GM19240 (cell line): Measurements from ENCODE around the gene MITF.

Experiments
- DNase-seq: peaks from one replicate; pipeline ENCODE4 v3.0.0; 2011; ENCODE audit warnings: low spot score; ENCODE audit not compliant: insufficient read length

MITF gene

GRCh38 chr3:69959581-69959980 lies 220.3 kb downstream of the MITF start:
- DNase-seq = no peak

DNA sequence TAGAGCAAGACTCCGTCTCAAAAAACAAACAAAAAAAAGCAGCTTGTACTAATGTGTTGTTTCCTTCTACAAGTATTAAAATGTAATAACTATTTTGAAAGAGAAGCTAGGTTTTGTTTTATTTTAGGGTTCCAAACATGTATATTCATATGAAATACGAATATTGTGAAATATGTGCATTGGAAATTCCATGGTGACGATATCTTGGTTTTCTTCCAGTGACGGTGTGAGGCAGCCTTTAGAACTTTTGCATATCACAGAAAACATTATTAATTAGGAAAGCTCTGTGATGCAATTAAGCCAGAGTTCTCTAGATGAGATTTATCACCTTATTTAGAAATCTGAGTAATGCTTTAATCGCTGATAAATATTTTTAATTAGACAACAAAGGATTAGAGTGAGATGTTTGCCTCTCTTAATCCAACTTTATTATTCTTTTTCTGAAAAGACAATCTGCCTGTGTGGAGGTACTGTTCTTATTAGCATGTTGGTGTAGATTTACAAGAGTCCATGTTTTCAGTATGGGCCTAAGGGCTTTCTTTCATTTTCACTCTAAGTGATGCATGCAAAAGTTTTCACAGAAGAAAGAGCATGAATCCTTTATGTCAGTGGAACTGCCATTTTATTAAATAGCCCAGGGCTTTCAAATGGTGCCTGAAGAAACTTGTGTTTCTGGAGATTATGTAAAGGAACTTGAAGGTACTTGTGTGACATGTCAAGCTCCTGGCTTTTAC lies 222.6 kb downstream of the MITF start:
- DNase-seq = no peak

DNA sequence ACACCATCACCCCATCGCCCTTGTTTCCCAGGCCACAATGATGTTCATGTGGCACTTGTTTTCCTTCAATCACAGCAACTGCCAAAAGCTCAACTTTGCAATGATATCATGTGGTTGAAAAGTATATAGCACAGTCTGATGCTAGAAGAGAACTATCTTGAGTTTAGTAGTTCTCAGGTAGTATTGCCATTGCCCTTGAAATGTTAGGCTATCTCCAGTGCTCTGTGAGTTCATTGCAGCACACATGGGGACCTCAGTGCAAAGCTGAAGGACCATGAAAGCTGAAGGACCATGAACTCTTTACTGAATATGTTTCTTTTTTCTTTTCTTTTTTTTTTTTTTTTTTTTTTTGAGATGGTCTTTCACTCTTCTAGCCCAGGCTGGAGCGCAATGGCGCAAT lies 224.4 kb downstream of the MITF start:
- no peak for DNase-seq

DNA sequence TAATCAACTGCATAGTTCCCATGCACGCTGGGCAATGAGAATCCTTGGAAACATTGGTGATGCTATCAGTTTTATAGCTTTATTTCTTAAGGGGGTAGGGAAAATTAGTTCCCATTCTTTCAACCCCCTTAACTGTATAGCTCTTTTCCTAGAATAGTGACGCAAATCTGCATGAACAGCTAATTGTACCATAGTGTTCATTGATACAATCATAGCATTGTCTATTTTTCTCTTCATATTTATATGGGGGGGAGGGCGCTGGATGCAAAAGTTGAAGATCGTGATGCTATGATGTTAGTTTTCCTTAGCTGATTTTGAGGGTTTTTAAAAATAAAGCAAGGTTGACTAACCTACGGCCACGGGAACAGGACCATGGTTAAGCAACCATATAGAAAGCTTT lies 227.9 kb downstream of the MITF start:
- no peak for DNase-seq

DNA sequence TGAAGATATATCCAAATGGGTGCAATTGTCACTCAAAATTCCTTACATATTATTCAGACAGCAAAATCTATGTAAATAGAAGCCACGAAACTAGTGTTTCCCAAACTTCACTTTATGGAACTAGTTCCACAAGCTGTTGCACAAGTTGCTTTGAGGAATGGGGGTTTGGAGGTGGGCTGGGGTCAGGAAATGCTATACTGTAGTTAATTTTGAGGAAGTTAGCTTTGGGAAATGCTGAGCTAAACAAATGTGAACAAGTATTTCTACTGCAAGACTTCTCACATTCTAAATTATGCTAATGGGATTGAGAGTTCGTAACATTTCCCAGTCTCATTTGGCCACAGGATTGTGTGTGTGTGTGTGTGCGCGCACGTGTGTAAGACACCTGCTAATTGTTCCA lies 231.6 kb downstream of the MITF start:
- DNase-seq = no peak

DNA sequence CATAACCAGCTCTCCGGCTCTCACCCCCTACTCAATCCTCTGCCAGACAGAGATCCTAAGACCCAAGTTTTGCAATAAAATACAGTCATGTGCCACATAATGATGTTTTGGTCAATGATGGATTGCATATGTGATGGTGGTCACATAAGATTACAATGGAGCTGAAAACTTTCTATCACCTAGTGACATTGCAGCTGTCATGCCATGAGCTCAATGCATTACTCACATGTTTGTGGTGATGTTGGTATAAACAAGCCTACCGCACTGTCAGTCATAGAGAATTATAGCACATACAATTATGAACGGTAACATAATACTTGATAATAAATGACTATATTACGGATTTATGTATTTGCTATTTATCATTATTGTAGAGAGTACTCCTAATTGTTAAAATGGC lies 233.4 kb downstream of the MITF start:
- DNase-seq = no peak

GRCh38 chr3:69976021-69976420 lies 236.8 kb downstream of the MITF start:
- DNase-seq = no peak

DNA sequence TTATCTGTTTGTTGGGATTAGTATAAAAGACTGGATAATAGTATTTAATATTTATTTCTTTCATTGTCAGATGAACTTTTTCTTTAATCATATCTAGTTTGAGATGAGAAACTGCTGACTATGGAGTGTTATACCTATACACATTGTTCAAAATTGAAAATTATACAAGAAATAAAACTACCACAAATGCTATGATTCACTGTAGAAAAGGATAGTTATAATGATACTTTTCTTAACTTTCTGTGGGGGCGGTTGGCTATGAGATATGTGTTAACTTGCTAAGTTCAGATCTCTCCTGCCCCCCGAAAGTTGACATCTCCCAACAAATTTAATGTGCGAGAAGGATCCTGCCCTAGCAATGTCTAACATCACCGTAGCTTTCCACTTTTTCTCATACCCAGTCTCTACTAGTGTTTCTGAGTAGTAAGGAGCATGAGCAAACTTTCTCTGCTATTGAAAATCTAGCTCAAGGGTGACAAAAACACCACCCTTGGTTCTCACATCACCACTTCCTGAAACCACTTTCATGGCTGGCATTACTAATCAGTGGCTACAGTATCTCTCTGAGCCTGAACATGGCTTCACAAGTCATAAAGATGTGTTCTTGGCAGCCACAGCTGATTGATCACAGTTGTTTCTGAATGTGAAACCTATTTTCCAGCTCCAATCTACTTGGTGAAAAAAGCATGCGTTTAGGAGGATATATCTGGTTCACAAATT lies 244.4 kb downstream of the MITF start:
- no peak for DNase-seq

DNA sequence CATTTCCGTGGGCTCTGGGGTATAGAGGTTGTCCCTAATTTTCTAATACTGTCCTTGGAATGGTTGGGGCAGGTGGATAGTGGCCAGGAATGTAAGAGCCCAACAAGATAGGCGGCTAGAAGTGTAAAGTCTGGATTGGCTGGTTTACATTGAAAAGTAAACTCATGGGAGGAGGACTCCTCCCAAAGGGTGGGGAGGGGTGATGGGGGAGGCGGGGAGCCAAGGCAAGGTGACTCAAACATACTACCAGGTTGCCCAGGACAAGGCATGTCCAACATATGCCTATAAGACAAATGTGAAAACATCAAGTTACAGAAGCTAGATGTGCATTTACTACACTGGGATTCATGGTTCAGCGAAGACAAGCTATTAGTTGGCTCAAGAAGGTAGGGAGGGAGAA lies 246.0 kb downstream of the MITF start:
- DNase-seq = no peak

DNA sequence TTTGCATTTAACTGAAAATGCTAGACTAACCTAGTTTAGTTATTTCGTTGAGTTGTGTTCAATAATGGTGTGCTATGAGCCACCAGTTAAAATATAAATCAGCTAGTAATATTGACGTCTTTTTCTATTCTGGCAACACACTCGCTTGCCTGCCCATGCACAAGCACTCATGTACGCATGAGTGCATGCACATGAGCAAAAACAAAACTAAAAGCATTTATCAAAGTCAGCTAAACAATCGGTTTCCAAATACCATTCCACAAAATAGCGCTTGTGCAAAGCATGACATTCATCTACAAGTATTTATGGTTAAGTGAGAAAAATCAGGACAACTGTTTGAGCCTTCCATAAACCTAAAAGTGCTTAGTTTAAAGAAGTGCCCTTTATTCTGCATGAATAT lies 247.2 kb downstream of the MITF start:
- no peak for DNase-seq

- DNase-seq = no peak
Measured at GRCh38 chr3:69987833-69988232, 248.6 kb downstream of the MITF start.

DNA sequence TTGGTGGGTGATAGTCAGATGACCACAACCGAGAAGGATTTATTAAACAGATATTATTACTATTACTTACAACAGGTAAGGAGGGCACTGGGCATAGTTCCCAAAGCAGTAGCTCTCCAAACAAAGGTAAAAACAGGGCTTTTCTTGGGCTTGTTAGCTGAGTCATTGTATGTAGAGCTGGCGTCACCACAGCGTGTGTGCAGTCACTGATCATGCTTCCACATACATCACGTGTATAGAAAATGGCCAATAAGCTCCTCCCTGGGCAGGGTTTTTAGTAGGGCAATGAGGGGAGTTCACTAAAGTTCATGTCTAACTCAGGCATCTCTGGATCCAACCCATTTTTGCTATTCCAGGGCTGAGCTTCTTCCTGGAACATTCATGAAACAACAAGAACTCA lies 254.5 kb downstream of the MITF start:
- DNase-seq = no peak

- DNase-seq = no peak
Measured at GRCh38 chr3:69994919-69995318, 255.7 kb downstream of the MITF start.

GRCh38 chr3:69997631-69998307 lies 258.5 kb downstream of the MITF start:
- DNase-seq = no peak

DNA sequence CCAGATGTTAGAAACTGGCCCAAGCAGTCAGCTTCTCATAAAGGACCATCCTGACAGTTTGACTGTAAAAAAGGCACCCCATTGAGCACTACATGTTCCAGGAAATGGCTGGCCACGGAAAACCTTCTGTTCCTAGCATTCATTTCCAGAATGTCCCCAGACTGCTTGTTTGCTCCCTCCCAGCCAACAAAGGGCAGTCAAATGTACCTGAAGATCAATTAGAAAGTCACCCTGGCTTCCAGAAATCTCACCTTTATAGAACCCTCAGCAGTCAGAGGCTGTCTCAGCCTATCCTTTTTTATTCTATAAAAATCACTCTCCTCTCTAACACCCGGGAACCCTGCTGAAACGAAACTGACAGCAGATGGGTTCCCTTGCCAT lies 259.5 kb downstream of the MITF start:
- DNase-seq = no peak

DNA sequence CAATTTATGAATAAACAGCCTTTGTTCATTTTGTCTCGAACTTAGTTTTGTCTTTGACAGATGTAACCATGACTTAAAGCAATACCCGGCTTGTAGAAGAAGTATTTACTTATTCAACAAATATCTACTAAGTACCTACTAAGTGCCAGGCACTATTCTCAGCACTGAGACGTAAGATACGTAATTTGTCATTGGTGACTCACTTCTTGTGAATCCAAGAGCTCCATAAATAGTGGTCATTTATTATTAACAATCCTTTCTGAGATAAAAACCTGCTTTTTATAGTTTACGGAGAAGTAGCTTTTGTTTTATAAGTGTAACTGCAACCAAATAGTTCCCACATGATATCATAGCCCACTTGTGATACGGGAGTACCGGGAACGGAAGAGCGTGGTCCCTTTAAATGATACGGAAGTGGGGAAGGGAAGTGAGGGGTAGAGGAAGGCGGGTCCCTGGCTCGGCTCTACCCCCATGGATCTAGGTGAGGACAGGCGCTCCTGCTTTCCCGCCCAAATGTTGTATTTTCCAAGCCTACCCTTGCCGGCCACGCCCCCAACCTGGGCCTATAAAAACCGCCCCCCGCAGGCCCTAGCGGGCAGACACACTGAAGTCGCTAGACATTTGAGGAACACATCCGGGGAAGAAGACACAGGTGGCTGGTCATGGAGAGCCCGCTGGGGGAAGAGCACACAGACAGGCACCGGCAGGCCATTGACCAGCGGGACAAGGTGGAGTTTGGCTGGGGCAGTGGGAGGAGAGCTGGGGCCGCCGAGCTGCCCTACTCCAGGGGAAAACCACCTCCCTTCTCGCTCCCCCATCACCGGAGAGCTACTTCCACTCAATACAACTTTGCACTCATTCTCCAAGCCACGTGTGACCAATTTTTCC lies 260.1 kb downstream of the MITF start, which contains the start of gene SAMMSON:
SAMMSON (plus strand) TSS at position 594 of the 888 bp plus-strand sequence.
- DNase-seq = no peak

GRCh38 chr3:70000028-70000410 lies 260.8 kb downstream of the MITF start:
- no peak for DNase-seq

DNA sequence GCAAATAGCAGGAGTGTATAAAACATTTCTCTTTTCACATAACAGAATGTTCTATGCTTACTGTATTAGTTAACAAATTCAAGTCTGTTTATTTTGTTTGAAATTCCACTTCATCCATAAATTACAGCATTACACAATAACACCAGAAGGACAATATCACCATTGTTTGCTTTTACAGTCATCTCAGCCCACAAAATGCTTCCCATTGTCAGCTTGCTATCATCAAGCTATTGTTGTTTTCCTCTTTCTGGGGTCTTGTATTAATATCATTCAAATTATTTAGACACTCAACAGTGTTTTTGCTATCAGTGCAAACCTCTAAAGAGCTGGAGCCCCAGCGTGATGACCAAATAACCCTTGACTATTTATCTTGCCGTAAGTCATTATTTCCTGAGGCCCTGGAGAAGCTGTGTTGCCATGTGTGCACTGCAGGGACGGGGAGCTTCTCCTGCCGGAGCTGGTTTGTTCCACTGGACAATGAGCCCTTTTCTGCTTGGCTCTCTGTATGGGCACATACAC lies 261.4 kb downstream of the MITF start:
- DNase-seq = no peak

DNA sequence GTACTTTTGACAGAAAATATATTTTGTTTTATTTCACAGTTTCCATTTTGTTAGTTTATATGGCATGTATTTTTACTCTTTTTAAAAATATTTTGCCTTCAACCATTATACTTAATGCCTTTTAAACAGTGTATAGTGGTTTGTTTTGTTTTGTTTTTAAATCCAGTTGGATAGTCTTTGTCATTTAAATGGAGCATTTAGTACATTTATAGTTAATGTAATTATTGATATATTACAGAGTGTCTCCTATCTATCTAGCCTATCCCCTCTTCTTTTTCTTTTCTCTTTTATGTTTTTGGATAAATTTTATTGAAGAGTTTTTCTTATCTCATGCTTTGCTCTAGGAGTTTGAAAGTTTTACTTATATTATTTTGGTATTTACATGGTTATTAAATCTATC lies 263.9 kb downstream of the MITF start:
- no peak for DNase-seq

DNA sequence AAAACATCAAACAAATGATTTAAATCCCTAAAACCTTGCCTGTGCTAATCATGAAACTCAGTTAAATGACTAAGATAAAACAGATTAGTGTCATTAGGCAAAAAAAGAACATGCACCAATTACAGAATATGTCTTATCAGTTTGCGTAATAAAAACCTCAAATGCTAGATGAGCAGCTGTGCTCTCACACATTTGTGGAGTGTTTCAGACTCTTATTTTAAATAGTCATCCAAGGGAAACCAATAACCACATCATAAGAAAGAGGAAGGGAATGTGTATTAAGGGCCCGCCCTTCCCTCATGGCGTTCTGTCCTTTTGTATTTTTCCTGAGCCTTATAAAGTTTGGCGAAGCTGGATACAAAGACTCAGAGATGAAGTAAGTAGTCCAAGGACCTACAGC lies 266.8 kb downstream of the MITF start:
- no peak for DNase-seq

DNA sequence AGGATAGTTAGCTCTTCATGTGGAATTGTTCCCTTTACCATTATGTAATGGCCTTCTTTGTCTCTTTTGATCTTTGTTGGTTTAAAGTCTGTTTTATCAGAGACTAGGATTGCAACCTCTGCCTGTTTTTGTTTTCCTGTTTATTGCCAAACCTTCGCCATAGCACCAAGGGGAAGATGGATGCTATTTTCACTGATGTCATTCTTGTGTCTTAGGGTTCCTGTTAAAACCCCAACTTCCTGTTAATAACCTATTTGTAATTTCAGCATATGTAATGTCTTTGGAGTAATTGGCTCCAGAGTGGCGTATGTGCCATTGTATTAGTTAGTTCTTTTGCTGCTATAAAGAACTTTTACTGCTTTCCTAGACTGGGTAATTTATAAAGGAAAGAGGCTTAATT lies 271.1 kb downstream of the MITF start:
- no peak for DNase-seq
